PFSK-1 (cell line): ENCODE data around the gene TCF7L1.

Source experiments
- FOXP2 ChIP-seq: optimal IDR thresholded peaks from 2 replicates; pipeline ENCODE3; 2011; ENCODE audit warnings: borderline replicate concordance, control low read depth, inconsistent platforms; ENCODE audit not compliant: insufficient read depth; ENCODE audit errors: extremely low read length, extremely low read depth
- POLR2AphosphoS5 ChIP-seq: IDR thresholded peaks from 2 replicates; pipeline ENCODE4 v1.6.1; 2012; ENCODE audit warnings: low read depth, mild to moderate bottlenecking, control low read depth, low read length, moderate library complexity
- SIN3A ChIP-seq: IDR thresholded peaks from 2 replicates; pipeline ENCODE4 v1.6.1; 2012; ENCODE audit warnings: mild to moderate bottlenecking, low read length, moderate library complexity, borderline replicate concordance; ENCODE audit not compliant: insufficient read depth
- TAF1 ChIP-seq: IDR thresholded peaks from 2 replicates; pipeline ENCODE4 v1.6.1; 2012; ENCODE audit warnings: low read length, control low read depth, borderline replicate concordance; ENCODE audit not compliant: insufficient read depth
- TF ChIP-seq, protein P1 (sequence below), 2 experiments: IDR thresholded peaks; 2 replicates each; pipeline versions ENCODE4 v1.6.1 to v1.8.0; 2011 to 2012; ENCODE audit warnings: low read depth in 2 of 2, low read length in 2 of 2, control low read depth in 1 of 2, inconsistent platforms in 1 of 2, mild to moderate bottlenecking in 1 of 2, moderate library complexity in 1 of 2; ENCODE audit not compliant: insufficient read depth in 1 of 2

DNA sequence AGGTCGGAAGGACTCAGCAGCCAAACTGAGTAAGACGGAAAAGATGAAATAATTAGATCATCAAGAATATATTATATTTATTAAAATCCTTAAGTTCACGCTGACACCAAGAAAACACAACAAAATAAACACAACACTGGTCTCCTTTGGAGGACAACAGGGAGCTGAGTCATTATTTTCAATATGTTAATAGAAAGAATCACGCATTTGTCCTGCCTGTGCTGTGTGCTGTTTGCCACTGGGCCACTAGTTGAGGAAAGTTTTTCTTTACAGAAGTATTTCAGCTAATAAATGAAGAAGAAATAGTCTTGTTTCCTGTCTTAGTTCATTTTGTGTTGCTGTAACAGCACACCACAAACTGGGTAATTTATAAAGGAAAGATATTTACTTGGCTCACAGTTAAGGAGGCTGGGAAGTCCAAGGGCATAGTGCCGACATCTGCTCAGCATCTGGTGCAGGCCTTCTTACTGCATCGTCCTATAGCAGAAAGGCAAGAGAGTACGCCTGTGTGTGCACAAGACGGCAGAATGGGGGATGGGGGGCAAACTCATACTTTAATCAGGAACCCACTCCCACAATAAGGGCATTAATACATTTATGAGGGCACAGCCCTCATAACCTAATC lies 88.0 kb downstream of the TCF7L1 start:
- no peak for TF ChIP-seq SIN3A
- TF ChIP-seq POLR2AphosphoS5, result no peak
- TF ChIP-seq, protein P1, sequence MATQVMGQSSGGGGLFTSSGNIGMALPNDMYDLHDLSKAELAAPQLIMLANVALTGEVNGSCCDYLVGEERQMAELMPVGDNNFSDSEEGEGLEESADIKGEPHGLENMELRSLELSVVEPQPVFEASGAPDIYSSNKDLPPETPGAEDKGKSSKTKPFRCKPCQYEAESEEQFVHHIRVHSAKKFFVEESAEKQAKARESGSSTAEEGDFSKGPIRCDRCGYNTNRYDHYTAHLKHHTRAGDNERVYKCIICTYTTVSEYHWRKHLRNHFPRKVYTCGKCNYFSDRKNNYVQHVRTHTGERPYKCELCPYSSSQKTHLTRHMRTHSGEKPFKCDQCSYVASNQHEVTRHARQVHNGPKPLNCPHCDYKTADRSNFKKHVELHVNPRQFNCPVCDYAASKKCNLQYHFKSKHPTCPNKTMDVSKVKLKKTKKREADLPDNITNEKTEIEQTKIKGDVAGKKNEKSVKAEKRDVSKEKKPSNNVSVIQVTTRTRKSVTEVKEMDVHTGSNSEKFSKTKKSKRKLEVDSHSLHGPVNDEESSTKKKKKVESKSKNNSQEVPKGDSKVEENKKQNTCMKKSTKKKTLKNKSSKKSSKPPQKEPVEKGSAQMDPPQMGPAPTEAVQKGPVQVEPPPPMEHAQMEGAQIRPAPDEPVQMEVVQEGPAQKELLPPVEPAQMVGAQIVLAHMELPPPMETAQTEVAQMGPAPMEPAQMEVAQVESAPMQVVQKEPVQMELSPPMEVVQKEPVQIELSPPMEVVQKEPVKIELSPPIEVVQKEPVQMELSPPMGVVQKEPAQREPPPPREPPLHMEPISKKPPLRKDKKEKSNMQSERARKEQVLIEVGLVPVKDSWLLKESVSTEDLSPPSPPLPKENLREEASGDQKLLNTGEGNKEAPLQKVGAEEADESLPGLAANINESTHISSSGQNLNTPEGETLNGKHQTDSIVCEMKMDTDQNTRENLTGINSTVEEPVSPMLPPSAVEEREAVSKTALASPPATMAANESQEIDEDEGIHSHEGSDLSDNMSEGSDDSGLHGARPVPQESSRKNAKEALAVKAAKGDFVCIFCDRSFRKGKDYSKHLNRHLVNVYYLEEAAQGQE (IDR thresholded peaks at IDR 0.05; ENCODE audit: insufficient read depth in 1 of 2, low read depth in 2 of 2, low read length in 2 of 2), result no peak
- TF ChIP-seq TAF1, result no peak
- no peak for TF ChIP-seq FOXP2
